Measurements from ENCODE around the gene DNAJB8.

DNAJB8 gene

DNA sequence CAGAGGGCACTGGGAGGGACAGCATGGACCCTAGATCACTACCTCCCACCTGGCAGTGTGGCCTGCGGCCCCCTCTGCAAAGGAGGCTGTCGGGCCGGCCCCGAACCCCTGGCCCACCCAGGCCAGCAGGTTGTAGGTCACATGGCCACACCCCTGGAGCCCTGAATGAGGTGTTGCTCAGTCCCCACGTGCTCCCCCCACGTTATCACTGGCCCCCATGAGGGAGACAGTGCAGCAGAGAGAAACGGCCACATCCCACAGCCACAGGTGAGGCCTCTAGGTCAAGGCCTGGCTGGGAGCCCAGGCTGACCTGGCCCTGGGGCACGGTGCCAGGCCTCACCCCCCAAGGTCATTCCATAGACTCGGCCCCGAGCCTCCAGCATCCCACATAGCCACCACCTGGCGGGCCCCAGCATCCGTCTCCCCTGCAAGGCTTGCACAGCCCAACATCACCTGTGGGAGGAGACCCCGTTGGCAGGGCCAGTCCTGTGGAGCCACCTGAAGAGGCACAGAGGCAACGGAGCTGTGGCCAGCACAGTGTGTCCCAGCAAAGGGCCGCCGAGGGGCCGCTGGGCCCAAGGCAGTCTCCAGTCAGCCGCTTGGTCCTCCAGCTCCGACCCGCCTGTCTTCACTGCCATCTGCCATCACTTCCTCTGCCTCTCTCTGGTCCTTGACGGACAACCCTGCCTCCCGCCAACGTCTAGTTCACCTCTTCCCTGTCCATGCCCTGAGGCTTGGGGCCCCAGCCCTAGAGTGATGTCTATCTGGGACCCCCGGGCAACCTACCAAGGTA is 53.1 kb downstream of the DNAJB8 start:
- H3K23ac ChIP-seq (ENCODE audit: low read depth, low read length, poor library complexity) = peak overlapping the region; percentile 86
- no peaks in the 10 kb centered on the region for H3K36me3 ChIP-seq (replicated peaks in 1 of 2; ENCODE audit: control insufficient read depth in 2 of 2, insufficient read depth in 2 of 2, low read length in 2 of 2)
- no peak overlapping the region for H2AFZ ChIP-seq (ENCODE audit: low read length)
- peak overlapping the region; percentile 60 for H2BK5ac ChIP-seq (ENCODE audit: low read length)
- peaks cover 1% of the 10 kb centered on the region for H3K79me1 ChIP-seq (ENCODE audit: low read depth, low read length)
- peak overlapping the region; percentile 10 for H3K4ac ChIP-seq (ENCODE audit: low read length)
- no peak overlapping the region for H4K91ac ChIP-seq (ENCODE audit: low read depth, low read length, poor library complexity)
- peak overlapping the region; percentile 94 for H3K18ac ChIP-seq (ENCODE audit: low read length)
- no peak for DNase-seq (ENCODE audit: low spot score)
- peak overlapping the region; percentile 81 for H2BK15ac ChIP-seq (ENCODE audit: low read length)
- H2AK5ac ChIP-seq (ENCODE audit: low read depth, low read length) = peak overlapping the region; percentile 99
- no CpG with 5 or more reads among the region's 24 CpGs for WGBS, 2 donors (ENCODE audit: extremely low coverage in 2 of 2, insufficient read length in 2 of 2, insufficient replicate concordance in 1 of 2)
- no peak overlapping the region for H3K4me2 ChIP-seq (ENCODE audit: insufficient read depth, low read length, poor library complexity, severe bottlenecking)
- peak overlapping the region; percentile 52 for H2BK120ac ChIP-seq (ENCODE audit: low read depth, low read length)
- H3K9ac ChIP-seq (ENCODE audit: low read depth, low read length, poor library complexity) = peak overlapping the region; percentile 47
- H3K27me3 ChIP-seq (ENCODE audit: control insufficient read depth in 3 of 3, insufficient read depth in 3 of 3, low read depth in 1 of 3, low read length in 3 of 3) = no peaks in the 10 kb centered on the region
- no peak overlapping the region for H3K14ac ChIP-seq (ENCODE audit: low read length)
- peak overlapping the region; percentile 88 for H2BK12ac ChIP-seq (ENCODE audit: low read length)
- H4K8ac ChIP-seq (ENCODE audit: low read depth, low read length) = no peak overlapping the region
- no peaks in the 10 kb centered on the region for H3K9me3 ChIP-seq (replicated peaks in 1 of 2; ENCODE audit: control insufficient read depth in 2 of 2, insufficient read depth in 1 of 2, low read depth in 1 of 2, low read length in 2 of 2)
- H3K27ac ChIP-seq (replicated peaks; ENCODE audit: low read length) = no peak overlapping the region
- peaks cover 2 to 21% of the 10 kb centered on the region in 2 donors for H3K4me1 ChIP-seq (ENCODE audit: control insufficient read depth in 2 of 2, insufficient read depth in 1 of 2, low read depth in 1 of 2, low read length in 2 of 2)
- H3K4me3 ChIP-seq (ENCODE audit: low read length in 2 of 2) = peak overlapping the region in 1 of 2 donors; percentile 35

DNA sequence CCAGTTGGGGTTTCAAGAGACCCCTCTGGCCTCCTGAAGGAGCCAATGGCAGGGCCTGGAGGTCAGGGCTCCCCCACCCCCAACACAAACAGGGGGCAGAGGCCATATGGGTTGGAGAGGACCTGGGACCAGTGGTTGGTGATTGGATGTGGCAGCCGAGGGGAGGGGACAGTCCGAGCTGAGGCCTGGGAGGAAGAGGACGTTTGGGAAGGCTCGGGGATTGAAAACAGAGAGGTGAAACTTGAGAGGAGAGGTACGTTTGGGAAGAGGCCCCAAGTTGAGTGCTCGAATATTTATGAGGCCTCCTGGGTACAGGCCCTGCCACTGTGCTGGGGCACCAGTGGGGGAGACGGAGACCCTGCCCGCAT is 53.7 kb downstream of the DNAJB8 start:
- Histone ChIP-seq H3K14ac (ENCODE audit: low read length) (no peak overlapping the region), H2BK12ac (ENCODE audit: low read length) (peak overlapping the region; percentile 88), H2BK120ac (ENCODE audit: low read depth, low read length) (peak overlapping the region; percentile 52), H3K27ac (replicated peaks; ENCODE audit: low read length) (no peak overlapping the region), H4K91ac (ENCODE audit: low read depth, low read length, poor library complexity) (no peak overlapping the region), H3K27me3 (ENCODE audit: control insufficient read depth in 3 of 3, insufficient read depth in 3 of 3, low read depth in 1 of 3, low read length in 3 of 3) (no peaks in the 10 kb centered on the region), H2AK5ac (ENCODE audit: low read depth, low read length) (peak overlapping the region; percentile 99), H3K4me2 (ENCODE audit: insufficient read depth, low read length, poor library complexity, severe bottlenecking) (no peak overlapping the region), H3K4ac (ENCODE audit: low read length) (no peak overlapping the region), H3K18ac (ENCODE audit: low read length) (peak overlapping the region; percentile 94), H3K4me1 (ENCODE audit: control insufficient read depth in 2 of 2, insufficient read depth in 1 of 2, low read depth in 1 of 2, low read length in 2 of 2) (peaks cover 2 to 25% of the 10 kb centered on the region in 2 donors), H3K4me3 (ENCODE audit: low read length in 2 of 2) (no peak overlapping the region), H3K36me3 (replicated peaks in 1 of 2; ENCODE audit: control insufficient read depth in 2 of 2, insufficient read depth in 2 of 2, low read length in 2 of 2) (no peaks in the 10 kb centered on the region), H2BK15ac (ENCODE audit: low read length) (peak overlapping the region; percentile 81), H3K9ac (ENCODE audit: low read depth, low read length, poor library complexity) (peak overlapping the region; percentile 47), H3K23ac (ENCODE audit: low read depth, low read length, poor library complexity) (peak overlapping the region; percentile 86), H4K8ac (ENCODE audit: low read depth, low read length) (peak overlapping the region; percentile 45), H2BK5ac (ENCODE audit: low read length) (peak overlapping the region; percentile 60), H3K79me1 (ENCODE audit: low read depth, low read length) (no peaks in the 10 kb centered on the region), H2AFZ (ENCODE audit: low read length) (peak overlapping the region; percentile 31), H3K9me3 (replicated peaks in 1 of 2; ENCODE audit: control insufficient read depth in 2 of 2, insufficient read depth in 1 of 2, low read depth in 1 of 2, low read length in 2 of 2) (no peaks in the 10 kb centered on the region)
- DNase-seq (ENCODE audit: low spot score) = no peak
- no CpG with 5 or more reads among the region's 8 CpGs for WGBS, 2 donors (ENCODE audit: extremely low coverage in 2 of 2, insufficient read length in 2 of 2, insufficient replicate concordance in 1 of 2)
